ENCODE results near the gene ZNF254. TPM values are rescaled to one million over a fixed set of nuclear protein-coding genes. Genes with fewer than 3 reads are reported as not detected.

Gene ZNF254
- total and polyA plus RNA-seq, 9 of the 15 experiments (the other 6 are each of a cell fraction or from before 2014, with no cell fraction given): 10.7 to 22.1 (median 14.2) TPM

DNA sequence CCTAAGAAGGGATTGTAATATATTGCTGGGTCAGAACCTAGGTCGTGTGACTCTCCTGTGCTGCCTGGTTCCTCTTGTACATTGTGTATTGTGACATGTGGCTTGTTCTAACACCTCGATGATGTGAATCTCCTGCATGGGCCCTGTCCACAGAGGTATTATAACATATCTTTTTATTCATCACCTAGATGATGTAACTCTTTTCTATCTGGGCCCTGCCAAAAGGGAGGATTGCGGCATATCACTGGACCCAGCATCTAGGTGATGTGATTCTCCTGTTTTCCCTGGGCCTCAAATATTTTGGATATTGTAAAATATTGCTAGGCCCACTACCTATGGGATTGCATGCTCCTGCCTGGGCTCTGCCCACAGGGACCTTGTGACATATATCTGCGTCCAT, 33.4 kb upstream of the ZNF254 start:
- intact Hi-C loops (cut with micrococcal nuclease) (no loop called here), in situ Hi-C loops (cut with MboI) (no loop called here)
- FAIRE-seq: no peak
- Histone ChIP-seq H2AFZ (ENCODE audit: low read depth, low read length) (no peak overlapping the region), H4K20me1 (replicated peaks; ENCODE audit: control insufficient read depth, insufficient read depth, low read length) (no peaks in the 10 kb centered on the region), H3K36me3 (ENCODE audit: control insufficient read depth, insufficient read depth, low read length) (peaks cover 52% of the 10 kb centered on the region; the same call in 2 of the 3 replicates), H3K4me3 (no peak overlapping the region), H3K79me2 (ENCODE audit: control insufficient read depth, insufficient read depth, low read length) (no peaks in the 10 kb centered on the region), H3K27me3 (ENCODE audit: control insufficient read depth in 2 of 2, insufficient read depth in 2 of 2, low read length in 2 of 2) (no peaks in the 10 kb centered on the region), H3K4me1 (replicated peaks in 1 of 2; ENCODE audit: control insufficient read depth in 2 of 2, insufficient read depth in 2 of 2, low read length in 2 of 2) (no peaks in the 10 kb centered on the region), H3K9me1 (ENCODE audit: control insufficient read depth, insufficient read depth, low read length) (no peaks in the 10 kb centered on the region), H3K27ac (ENCODE audit: extremely low read depth, low read depth, low read length) (no peak overlapping the region), H3K9me3 (replicated peaks; ENCODE audit: control insufficient read depth, insufficient read depth, low read depth, low read length) (no peaks in the 10 kb centered on the region), H3K4me2 (ENCODE audit: insufficient read depth, low read length) (no peak overlapping the region), H3K9ac (ENCODE audit: insufficient read depth in 1 of 2, low read depth in 2 of 2, low read length in 2 of 2) (no peak overlapping the region)
- 54% methylated on average over 4 of the region's 4 CpGs for WGBS (ENCODE audit: insufficient coverage, low coverage, missing lambda C conversion rate)
- TF ChIP-seq POLR2G (IDR thresholded peaks at IDR 0.05; ENCODE audit: low read depth, low read length) (no peak), GTF2A2 (tag; IDR thresholded peaks at IDR 0.05) (no peak), RAD51 (IDR thresholded peaks at IDR 0.05; ENCODE audit: borderline replicate concordance, low read depth) (no peak), ZBTB1 (CRISPR knock-in tag; IDR thresholded peaks at IDR 0.05; ENCODE audit: borderline replicate concordance, low read depth) (no peak)
- TF ChIP-seq, protein P1, sequence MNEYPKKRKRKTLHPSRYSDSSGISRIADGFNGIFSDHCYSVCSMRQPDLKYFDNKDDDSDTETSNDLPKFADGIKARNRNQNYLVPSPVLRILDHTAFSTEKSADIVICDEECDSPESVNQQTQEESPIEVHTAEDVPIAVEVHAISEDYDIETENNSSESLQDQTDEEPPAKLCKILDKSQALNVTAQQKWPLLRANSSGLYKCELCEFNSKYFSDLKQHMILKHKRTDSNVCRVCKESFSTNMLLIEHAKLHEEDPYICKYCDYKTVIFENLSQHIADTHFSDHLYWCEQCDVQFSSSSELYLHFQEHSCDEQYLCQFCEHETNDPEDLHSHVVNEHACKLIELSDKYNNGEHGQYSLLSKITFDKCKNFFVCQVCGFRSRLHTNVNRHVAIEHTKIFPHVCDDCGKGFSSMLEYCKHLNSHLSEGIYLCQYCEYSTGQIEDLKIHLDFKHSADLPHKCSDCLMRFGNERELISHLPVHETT (CRISPR knock-in tag; conservative IDR thresholded peaks at IDR 0.05 in 1 of 2, IDR thresholded peaks at IDR 0.05 in 1 of 2): no peak
- TF ChIP-seq, protein P2, sequence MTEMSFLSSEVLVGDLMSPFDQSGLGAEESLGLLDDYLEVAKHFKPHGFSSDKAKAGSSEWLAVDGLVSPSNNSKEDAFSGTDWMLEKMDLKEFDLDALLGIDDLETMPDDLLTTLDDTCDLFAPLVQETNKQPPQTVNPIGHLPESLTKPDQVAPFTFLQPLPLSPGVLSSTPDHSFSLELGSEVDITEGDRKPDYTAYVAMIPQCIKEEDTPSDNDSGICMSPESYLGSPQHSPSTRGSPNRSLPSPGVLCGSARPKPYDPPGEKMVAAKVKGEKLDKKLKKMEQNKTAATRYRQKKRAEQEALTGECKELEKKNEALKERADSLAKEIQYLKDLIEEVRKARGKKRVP (CRISPR knock-in tag; IDR thresholded peaks at IDR 0.05): no peak
- no TSS peak for BruUV-seq (replicated peaks)
- POLR2A ChIA-PET: no interaction called here
- CTCF ChIA-PET (ENCODE audit: low intra/inter-chr PET ratio): no interaction called here
- ATAC-seq: no peak
- no peak for DNase-seq (ENCODE audit: extremely low read depth in 1 of 4, low spot score in 3 of 4)

Data from K562 (cell line).